SK-N-SH treated with all-trans-retinoic acid at 6 μM for 48 hours (cell line): ENCODE measurements around the gene COLGALT1.

Experiments used
- ATAC-seq: fragments of 200-7000 bp; cut with Tn5 transposase; 3 replicates; pipeline ENCODE4 v1.9.1; 2020; ENCODE audit warnings: mild to moderate bottlenecking, moderate library complexity
- ARNTL ChIP-seq: fragments of 450-650 bp; formaldehyde crosslinking; IDR thresholded peaks from 2 replicates; pipeline ENCODE4 v1.5.0; 2020; ENCODE audit warnings: low read depth, mild to moderate bottlenecking, moderate library complexity, borderline replicate concordance
- BACH2 ChIP-seq: fragments of 250-450 bp; sonication (Bioruptor Pico); IDR thresholded peaks from 2 replicates; pipeline ENCODE4 v1.9.0; 2021; ENCODE audit warnings: mild to moderate bottlenecking, borderline replicate concordance
- CREB5 ChIP-seq: fragments of 250-450 bp; sonication (Bioruptor Pico); IDR thresholded peaks from 2 replicates; pipeline ENCODE4 v1.5.1; 2020; ENCODE audit warnings: low read depth, mild to moderate bottlenecking, moderate library complexity
- CSDC2 ChIP-seq: fragments of 250-450 bp; sonication (Bioruptor Pico); IDR thresholded peaks from 2 replicates; pipeline ENCODE4 v1.5.0; 2020; ENCODE audit warnings: mild to moderate bottlenecking, moderate library complexity
- CSRNP3 ChIP-seq: fragments of 250-450 bp; sonication (Bioruptor Pico); IDR thresholded peaks from 2 replicates; pipeline ENCODE4 v1.5.1; 2021; ENCODE audit warnings: mild to moderate bottlenecking, moderate library complexity
- ESRRG ChIP-seq: fragments of 250-450 bp; sonication (Bioruptor Pico); IDR thresholded peaks from 2 replicates; pipeline ENCODE4 v1.6.1; 2021; ENCODE audit warnings: mild to moderate bottlenecking
- GLIS3 ChIP-seq: fragments of 250-450 bp; sonication (Bioruptor Pico); IDR thresholded peaks from 2 replicates; pipeline ENCODE4 v1.5.0; 2020; ENCODE audit warnings: mild to moderate bottlenecking, moderate library complexity
- OSR1 ChIP-seq: fragments of 250-450 bp; sonication (Bioruptor Pico); IDR thresholded peaks from 2 replicates; pipeline ENCODE4 v1.8.0; 2022; ENCODE audit warnings: moderate library complexity, mild to moderate bottlenecking, inconsistent platforms
- PATZ1 ChIP-seq: fragments of 250-450 bp; sonication (Bioruptor Pico); IDR thresholded peaks from 2 replicates; pipeline ENCODE4 v1.8.0; 2020; ENCODE audit warnings: mild to moderate bottlenecking, moderate library complexity, borderline replicate concordance
- POU6F1 ChIP-seq: fragments of 250-450 bp; sonication (Bioruptor Pico); IDR thresholded peaks from 2 replicates; pipeline ENCODE4 v1.8.0; 2021; ENCODE audit warnings: low read depth, mild to moderate bottlenecking, moderate library complexity, borderline replicate concordance
- RARB ChIP-seq: fragments of 250-450 bp; sonication (Bioruptor Pico); IDR thresholded peaks from 2 replicates; pipeline ENCODE4 v1.8.0; 2021; ENCODE audit warnings: mild to moderate bottlenecking, moderate library complexity
- SNAI2 ChIP-seq: fragments of 250-450 bp; sonication (Bioruptor Pico); IDR thresholded peaks from 2 replicates; pipeline ENCODE4 v1.5.0; 2020; ENCODE audit warnings: mild to moderate bottlenecking, moderate library complexity
- TCF4 ChIP-seq: fragments of 250-450 bp; sonication (Bioruptor Pico); IDR thresholded peaks from 2 replicates; pipeline ENCODE4 v1.8.0; 2021; ENCODE audit warnings: mild to moderate bottlenecking, moderate library complexity, borderline replicate concordance
- TOX ChIP-seq: fragments of 250-450 bp; sonication (Bioruptor Pico); IDR thresholded peaks from 2 replicates; pipeline ENCODE4 v1.8.0; 2021; ENCODE audit warnings: mild to moderate bottlenecking, moderate library complexity, borderline replicate concordance
- TSHZ2 ChIP-seq: fragments of 250-450 bp; sonication (Bioruptor Pico); IDR thresholded peaks from 2 replicates; pipeline ENCODE4 v1.5.0; 2020; ENCODE audit warnings: mild to moderate bottlenecking, moderate library complexity
- ZC3H10 ChIP-seq: fragments of 250-450 bp; sonication (Bioruptor Pico); IDR thresholded peaks from 2 replicates; pipeline ENCODE4 v1.5.1; 2021; ENCODE audit warnings: mild to moderate bottlenecking, moderate library complexity
- ZFP3 ChIP-seq: fragments of 250-450 bp; sonication (Bioruptor Pico); IDR thresholded peaks from 2 replicates; pipeline ENCODE4 v1.5.0; 2020; ENCODE audit warnings: mild to moderate bottlenecking, moderate library complexity
- ZFP30 ChIP-seq: fragments of 450-650 bp; formaldehyde crosslinking; IDR thresholded peaks from 2 replicates; pipeline ENCODE4 v1.5.0; 2022; ENCODE audit warnings: mild to moderate bottlenecking, moderate library complexity
- ZNF70 ChIP-seq: fragments of 450-650 bp; formaldehyde crosslinking; IDR thresholded peaks from 2 replicates; pipeline ENCODE4 v1.5.0; 2020; ENCODE audit warnings: mild to moderate bottlenecking, moderate library complexity
- ZNF8 ChIP-seq: fragments of 450-650 bp; formaldehyde crosslinking; IDR thresholded peaks from 2 replicates; pipeline ENCODE4 v1.5.0; 2020; ENCODE audit warnings: mild to moderate bottlenecking, moderate library complexity

COLGALT1 gene

GRCh38 chr19:17580470-17581144 lies 25.2 kb downstream of the COLGALT1 start:
- no peak for TF ChIP-seq ZFP3
- no peak for TF ChIP-seq TCF4 (CRISPR knock-in tag)
- TF ChIP-seq RARB: no peak
- TF ChIP-seq ZC3H10: no peak

GRCh38 chr19:17581211-17581874 lies 25.9 kb downstream of the COLGALT1 start:
- no peak for ATAC-seq
- TF ChIP-seq ZNF70 (CRISPR knock-in tag): no peak
- no peak for TF ChIP-seq GLIS3
- TF ChIP-seq BACH2: no peak
- TF ChIP-seq OSR1 (CRISPR knock-in tag): no peak
- no peak for TF ChIP-seq PATZ1 (CRISPR knock-in tag)

More at GRCh38 chr19:17580470-17581144, 25.2 kb downstream of the COLGALT1 start:
- no peak for ATAC-seq

GRCh38 chr19:17582613-17583012 lies 27.2 kb downstream of the COLGALT1 start:
- TF ChIP-seq RARB (no peak), TSHZ2 (no peak), TCF4 (CRISPR knock-in tag) (no peak), CSDC2 (CRISPR knock-in tag) (no peak), BACH2 (no peak), GLIS3 (no peak), ESRRG (CRISPR knock-in tag) (no peak), POU6F1 (CRISPR knock-in tag) (no peak), SNAI2 (CRISPR knock-in tag) (no peak), ARNTL (CRISPR knock-in tag) (no peak), CSRNP3 (no peak), CREB5 (CRISPR knock-in tag) (no peak), ZFP3 (no peak), PATZ1 (CRISPR knock-in tag) (no peak), ZNF8 (no peak), ZNF70 (CRISPR knock-in tag) (no peak), TOX (CRISPR knock-in tag) (no peak), ZFP30 (CRISPR knock-in tag) (no peak), ZC3H10 (no peak)
- no peak for ATAC-seq
